ENCODE results near the gene JADE2.

JADE2 gene

DNA sequence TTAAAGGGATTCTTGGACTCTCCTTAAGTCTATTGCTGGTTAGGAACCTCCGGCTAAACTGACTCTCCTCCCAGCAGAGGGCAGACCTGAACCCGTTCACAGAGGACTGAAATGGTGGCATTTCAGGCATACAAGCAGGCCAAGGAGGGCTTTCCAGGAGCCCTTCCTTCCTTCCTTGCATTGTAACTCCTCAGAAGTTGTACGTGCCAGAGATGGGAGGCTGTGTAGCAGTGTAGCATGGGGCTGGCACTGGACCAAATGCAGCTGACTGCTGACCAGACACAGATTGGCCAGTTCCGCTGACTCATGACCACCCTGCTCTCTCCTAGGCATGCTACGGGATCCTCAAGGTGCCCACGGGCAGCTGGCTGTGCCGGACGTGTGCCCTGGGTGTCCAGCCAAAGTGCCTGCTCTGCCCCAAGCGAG lies 36.4 kb downstream of the JADE2 start:
- TF ChIP-seq MAX (IDR thresholded peaks at IDR 0.05; ENCODE audit: low read depth, low read length) (no peak), CTCF (IDR thresholded peaks at IDR 0.05; ENCODE audit: low read depth, low read length) (peak; percentile 19)
- no peak overlapping the region for H3K4me3 ChIP-seq (ENCODE audit: low read depth, low read length)
- peak; percentile 34 for DNase-seq (ENCODE audit: low read depth)

DNA sequence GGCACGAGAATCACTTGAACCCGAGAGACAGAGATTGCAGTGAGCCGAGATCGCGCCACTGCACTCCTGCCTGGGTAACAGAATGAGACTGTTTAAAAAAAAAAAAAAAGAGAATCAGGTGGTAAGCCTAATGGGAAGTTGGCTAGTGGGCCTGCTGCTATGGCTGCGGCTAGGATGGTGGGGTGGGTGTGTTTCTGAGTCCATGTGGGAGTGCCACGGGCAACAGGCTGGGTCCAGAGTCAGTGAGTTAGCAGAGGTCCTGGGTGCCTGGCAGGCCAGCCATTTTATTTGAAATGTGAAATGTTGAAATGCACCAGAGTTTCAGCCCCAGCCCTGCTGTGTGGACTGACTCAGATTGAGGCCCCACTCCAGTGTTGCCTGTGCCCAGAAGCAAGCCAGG lies 37.8 kb downstream of the JADE2 start:
- no peak for DNase-seq (ENCODE audit: low read depth)
- no peak overlapping the region for H3K4me3 ChIP-seq (ENCODE audit: low read depth, low read length)
- TF ChIP-seq MAX (IDR thresholded peaks at IDR 0.05; ENCODE audit: low read depth, low read length) (no peak), POLR2A (IDR thresholded peaks at IDR 0.05; ENCODE audit: extremely low read depth, insufficient read length) (no peak), MYC (IDR thresholded peaks at IDR 0.05; ENCODE audit: low read depth, low read length) (no peak), CTCF (IDR thresholded peaks at IDR 0.05; ENCODE audit: low read depth, low read length) (no peak)

DNA sequence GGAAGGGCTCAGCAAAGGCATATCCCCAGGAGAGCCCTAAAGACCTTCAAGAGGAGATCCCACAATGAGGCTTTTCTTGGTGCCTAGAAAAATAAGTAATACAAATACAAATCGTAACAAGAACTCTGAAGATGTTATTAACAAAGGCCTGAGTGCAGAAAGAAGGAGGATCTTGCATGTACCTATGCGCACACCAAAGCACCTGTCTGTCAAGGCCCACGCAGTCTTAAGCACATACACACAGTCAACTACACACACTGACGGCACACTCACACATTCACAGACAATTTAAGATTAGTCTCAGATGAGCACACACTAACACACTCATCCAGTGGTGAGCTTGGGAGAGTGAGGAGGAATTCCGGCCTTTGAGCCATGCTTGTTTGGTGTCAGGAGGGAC lies 38.5 kb downstream of the JADE2 start:
- H3K4me3 ChIP-seq (ENCODE audit: low read depth, low read length): no peak overlapping the region
- no peak for TF ChIP-seq CTCF (IDR thresholded peaks at IDR 0.05; ENCODE audit: low read depth, low read length)
- TF ChIP-seq MYC (IDR thresholded peaks at IDR 0.05; ENCODE audit: low read depth, low read length): no peak
- no peak for TF ChIP-seq MAX (IDR thresholded peaks at IDR 0.05; ENCODE audit: low read depth, low read length)
- no peak for TF ChIP-seq POLR2A (IDR thresholded peaks at IDR 0.05; ENCODE audit: extremely low read depth, insufficient read length)
- DNase-seq (ENCODE audit: low read depth): no peak

DNA sequence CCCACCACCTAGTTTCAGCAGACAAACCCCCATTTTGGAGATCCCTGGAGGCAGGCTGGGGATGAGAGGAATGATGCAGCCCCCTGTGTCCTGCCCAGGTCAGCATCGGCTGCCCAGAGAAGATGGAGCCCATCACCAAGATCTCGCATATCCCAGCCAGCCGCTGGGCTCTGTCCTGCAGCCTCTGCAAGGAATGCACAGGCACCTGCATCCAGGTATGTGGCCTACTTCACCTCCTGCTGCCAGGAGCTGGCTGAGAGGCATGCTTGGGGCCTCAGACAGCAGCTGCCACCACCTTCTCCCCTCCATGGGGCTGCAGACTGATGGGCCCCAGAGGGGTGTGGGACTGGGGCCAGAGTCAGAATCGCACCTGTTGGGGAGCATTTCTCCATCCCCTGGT lies 38.9 kb downstream of the JADE2 start:
- H3K4me3 ChIP-seq (ENCODE audit: low read depth, low read length): no peak overlapping the region
- TF ChIP-seq CTCF (IDR thresholded peaks at IDR 0.05; ENCODE audit: low read depth, low read length) (no peak), MYC (IDR thresholded peaks at IDR 0.05; ENCODE audit: low read depth, low read length) (no peak), POLR2A (IDR thresholded peaks at IDR 0.05; ENCODE audit: extremely low read depth, insufficient read length) (no peak), MAX (IDR thresholded peaks at IDR 0.05; ENCODE audit: low read depth, low read length) (no peak)
- DNase-seq (ENCODE audit: low read depth): no peak

DNA sequence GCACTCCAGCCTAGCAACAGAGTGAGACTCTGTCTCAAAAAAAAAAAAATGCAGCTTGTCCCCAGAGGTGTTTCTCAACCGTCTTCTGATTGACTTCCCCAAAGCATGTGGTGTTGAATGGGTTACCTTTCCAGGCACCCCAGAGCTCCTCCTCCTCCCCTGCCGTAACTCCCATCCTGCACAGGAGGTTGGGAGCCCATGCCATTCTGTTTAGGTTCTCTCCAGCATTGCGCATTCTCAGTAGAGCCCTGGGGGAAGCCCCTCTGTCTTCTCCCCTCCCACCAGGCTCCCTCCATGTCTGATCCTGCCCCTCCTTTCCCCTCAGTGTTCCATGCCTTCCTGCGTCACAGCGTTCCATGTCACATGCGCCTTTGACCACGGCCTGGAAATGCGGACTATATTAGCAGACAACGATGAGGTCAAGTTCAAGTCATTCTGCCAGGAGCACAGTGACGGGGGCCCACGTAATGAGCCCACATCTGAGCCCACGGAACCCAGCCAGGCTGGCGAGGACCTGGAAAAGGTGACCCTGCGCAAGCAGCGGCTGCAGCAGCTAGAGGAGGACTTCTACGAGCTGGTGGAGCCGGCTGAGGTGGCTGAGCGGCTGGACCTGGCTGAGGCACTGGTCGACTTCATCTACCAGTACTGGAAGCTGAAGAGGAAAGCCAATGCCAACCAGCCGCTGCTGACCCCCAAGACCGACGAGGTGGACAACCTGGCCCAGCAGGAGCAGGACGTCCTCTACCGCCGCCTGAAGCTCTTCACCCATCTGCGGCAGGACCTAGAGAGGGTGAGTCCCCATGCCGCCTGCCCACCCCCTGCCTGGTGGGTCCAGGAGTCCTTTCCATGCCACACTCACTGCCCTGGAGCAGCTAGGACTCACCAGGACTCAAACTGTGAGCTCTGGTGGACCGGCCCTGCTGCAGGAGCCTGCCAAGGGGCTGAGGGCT lies 40.6 kb downstream of the JADE2 start:
- TF ChIP-seq POLR2A (IDR thresholded peaks at IDR 0.05; ENCODE audit: extremely low read depth, insufficient read length): no peak
- TF ChIP-seq MAX (IDR thresholded peaks at IDR 0.05; ENCODE audit: low read depth, low read length): no peak
- no peak for TF ChIP-seq CTCF (IDR thresholded peaks at IDR 0.05; ENCODE audit: low read depth, low read length)
- no peak for TF ChIP-seq MYC (IDR thresholded peaks at IDR 0.05; ENCODE audit: low read depth, low read length)
- no peak for DNase-seq (ENCODE audit: low read depth)

More for the DNA sequence above, 40.6 kb downstream of the JADE2 start:
- no peak overlapping the region for H3K4me3 ChIP-seq (ENCODE audit: low read depth, low read length)

Data from NB4 (cell line).